Liver (tissue), 9 donors: ENCODE measurements around the gene DNTT. TPM values are rescaled to one million over a fixed set of nuclear protein-coding genes. Genes with fewer than 3 reads are reported as not detected.

ENCODE experiments used
- DNase-seq: peaks from one replicate; pipeline ENCODE4 v3.0.0-alpha.2; 2017; ENCODE audit warnings: low spot score
- H3K27ac ChIP-seq, 2 donors: one replicate each; pipeline ENCODE4 v1.7.0; 2013; ENCODE audit warnings: inconsistent platforms in 2 of 2, low read length in 2 of 2, control low read depth in 1 of 2, low read depth in 1 of 2, mild to moderate bottlenecking in 1 of 2
- H3K27me3 ChIP-seq, 4 donors: one replicate each; pipeline versions ENCODE4 v1.6.1 to v1.7.0; 2013; ENCODE audit warnings: low read length in 3 of 4, inconsistent platforms in 1 of 4, mild to moderate bottlenecking in 1 of 4, moderate library complexity in 1 of 4; ENCODE audit not compliant: control insufficient read depth in 4 of 4, insufficient read depth in 4 of 4
- H3K36me3 ChIP-seq, 4 donors: one replicate each; pipeline versions ENCODE4 v1.6.1 to v1.7.0; 2013; ENCODE audit warnings: low read length in 3 of 4, mild to moderate bottlenecking in 3 of 4, low read depth in 1 of 4, moderate library complexity in 1 of 4; ENCODE audit not compliant: control insufficient read depth in 4 of 4, insufficient read depth in 3 of 4
- H3K4me1 ChIP-seq, 4 donors: one replicate each; pipeline versions ENCODE4 v1.6.1 to v1.7.0; 2013; ENCODE audit warnings: low read length in 3 of 4, mild to moderate bottlenecking in 3 of 4, moderate library complexity in 1 of 4; ENCODE audit not compliant: control insufficient read depth in 4 of 4, insufficient read depth in 4 of 4
- H3K4me3 ChIP-seq, 3 donors: one replicate each; pipeline versions ENCODE4 v1.6.1 to v1.7.0; 2013; ENCODE audit warnings: low read length in 3 of 3, control low read depth in 1 of 3, low read depth in 1 of 3, mild to moderate bottlenecking in 1 of 3
- H3K9ac ChIP-seq, 2 donors: one replicate each; pipeline ENCODE4 v1.7.0; 2013; ENCODE audit warnings: low read length in 2 of 2, mild to moderate bottlenecking in 2 of 2, moderate library complexity in 2 of 2, control low read depth in 1 of 2, low read depth in 1 of 2
- H3K9me3 ChIP-seq, 4 donors: one replicate each; pipeline versions ENCODE4 v1.6.1 to v1.7.0; 2013; ENCODE audit warnings: low read length in 3 of 4; ENCODE audit not compliant: control insufficient read depth in 4 of 4
- ATF3 ChIP-seq: IDR thresholded peaks from 2 replicates; pipeline ENCODE4 v1.6.1; 2016; ENCODE audit warnings: antibody characterized with exemption
- EGR1 ChIP-seq, 2 donors: IDR thresholded peaks; 2 replicates each; pipeline ENCODE4 v1.6.1; 2016 to 2018; ENCODE audit warnings: antibody characterized with exemption in 2 of 2, low read depth in 2 of 2
- FOXA1 ChIP-seq: IDR thresholded peaks from 2 replicates; pipeline ENCODE4 v1.6.1; 2016; ENCODE audit warnings: antibody characterized with exemption
- FOXA2 ChIP-seq: IDR thresholded peaks from 2 replicates; pipeline ENCODE4 v1.6.1; 2016; ENCODE audit warnings: antibody characterized with exemption
- GABPA ChIP-seq, 2 donors: IDR thresholded peaks in 1 of 2; conservative IDR thresholded peaks in 1 of 2; 2 replicates each; pipeline ENCODE4 v1.6.1; 2016; ENCODE audit warnings: antibody characterized with exemption in 2 of 2, mild to moderate bottlenecking in 1 of 2, moderate library complexity in 1 of 2
- HNF4A ChIP-seq, 2 donors: conservative IDR thresholded peaks; 2 replicates each; pipeline ENCODE4 v1.6.1; 2016; ENCODE audit warnings: antibody characterized with exemption in 2 of 2, mild to moderate bottlenecking in 2 of 2
- HNF4G ChIP-seq: IDR thresholded peaks from 2 replicates; pipeline ENCODE4 v1.6.1; 2016; ENCODE audit warnings: antibody characterized with exemption
- JUND ChIP-seq, 2 donors: IDR thresholded peaks; 2 replicates each; pipeline ENCODE4 v1.6.1; 2016; ENCODE audit warnings: antibody characterized with exemption in 2 of 2
- NR2F2 ChIP-seq: IDR thresholded peaks from 2 replicates; pipeline ENCODE4 v1.6.1; 2016; ENCODE audit warnings: antibody characterized with exemption
- RAD21 ChIP-seq, 2 donors: IDR thresholded peaks; 2 replicates each; pipeline ENCODE4 v1.6.1; 2016; ENCODE audit warnings: antibody characterized with exemption in 2 of 2, mild to moderate bottlenecking in 2 of 2
- SP1 ChIP-seq: IDR thresholded peaks from 2 replicates; pipeline ENCODE4 v1.6.1; 2018; ENCODE audit warnings: antibody characterized with exemption, mild to moderate bottlenecking
- TAF1 ChIP-seq: conservative IDR thresholded peaks from 2 replicates; pipeline ENCODE4 v1.6.1; 2016; ENCODE audit warnings: antibody characterized with exemption, mild to moderate bottlenecking
- YY1 ChIP-seq: IDR thresholded peaks from 2 replicates; pipeline ENCODE4 v1.6.1; 2016; ENCODE audit warnings: antibody characterized with exemption, mild to moderate bottlenecking
- WGBS: extraction: QIAGEN DNeasy Blood & Tissue Kit; methylation state at CpG from one replicate; pipeline ENCODE4 v1.1.7; 2013; 5-methylcytosine and 5-hydroxymethylcytosine counted together
- polyA plus RNA-seq, 2 donors: library from polyadenylated mRNA; stranded (reverse) in 1 of 2; unstranded in 1 of 2; fragments of 200-250 nt in 1 of 2; fragments of >200 nt in 1 of 2; fragmentation: Nextera tagmentation in 1 of 2; extraction: Ambion mirVana in 1 of 2; gene quantifications; one replicate each; pipeline versions ENCODE4 v1.2.1 to v1.2.3, GENCODE V29; 2013 to 2015
- total RNA-seq, 2 donors: library from RNA; depleted of rRNA; stranded (reverse); fragments of >200 nt; gene quantifications; one replicate each; pipeline ENCODE4 v1.2.3, GENCODE V29; 2014
- TF ChIP-seq, protein P1 (sequence below): IDR thresholded peaks from 2 replicates; pipeline ENCODE4 v1.6.1; 2016; ENCODE audit warnings: antibody characterized with exemption
- TF ChIP-seq, protein P2 (sequence below): fragments of 150-350 bp; IDR thresholded peaks from 2 replicates; pipeline ENCODE4 v1.5.1; 2017; ENCODE audit warnings: improper control_type of control experiment, low read depth, low read length; ENCODE audit not compliant: missing input control
- TF ChIP-seq, protein P3 (sequence below): IDR thresholded peaks from 2 replicates; pipeline ENCODE4 v1.6.1; 2016; ENCODE audit warnings: antibody characterized with exemption, mild to moderate bottlenecking
- donor health status: healthy.
- donor health status: healthy.
- donor health status: healthy.
- donor health status: healthy.
- donor health status: healthy.

The DNTT gene
- total and polyA plus RNA-seq, 4 donors: 0.70 TPM; not detected in 3

DNA sequence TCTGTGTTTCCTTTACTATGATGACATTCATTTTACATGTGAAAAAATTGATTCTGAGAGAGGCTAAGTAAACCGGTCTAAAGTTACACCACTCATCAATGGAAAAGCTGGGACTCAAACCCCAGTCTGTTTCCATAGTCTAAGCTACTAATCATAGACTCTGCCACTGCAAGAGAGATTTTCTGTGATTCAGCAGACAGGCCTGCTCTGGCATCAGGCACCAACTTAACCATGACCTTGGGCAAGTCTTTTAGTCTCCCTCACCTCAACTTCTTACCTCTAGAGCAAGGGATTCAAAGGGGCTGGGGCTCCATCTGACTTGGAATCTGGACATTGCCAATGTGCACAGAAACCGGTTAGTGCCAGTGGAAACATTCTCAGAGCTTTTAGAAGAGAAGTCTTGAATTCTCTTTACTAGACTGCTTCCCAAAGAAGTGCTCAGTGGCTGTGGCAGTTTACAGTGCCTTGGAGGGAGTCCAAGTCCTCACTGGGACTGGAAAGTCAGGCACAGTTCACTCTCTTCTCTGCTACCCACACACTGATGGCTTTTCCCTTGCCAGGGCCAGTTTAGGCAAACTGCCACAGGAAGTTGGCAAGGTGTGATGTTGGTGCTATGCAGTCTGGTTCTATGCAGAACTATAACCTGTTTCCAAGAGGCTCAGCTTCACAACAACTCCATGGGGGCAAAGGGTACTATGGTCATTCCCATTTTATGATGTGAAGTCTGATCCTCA lies 28.4 kb upstream of the DNTT start (continued):
- TF ChIP-seq HNF4A (conservative IDR thresholded peaks at IDR 0.05) (peak; percentile 56 to 78), TAF1 (no peak), FOXA2 (peak; percentile 61), SP1 (peak; percentile 81)
- TF ChIP-seq, protein P1, sequence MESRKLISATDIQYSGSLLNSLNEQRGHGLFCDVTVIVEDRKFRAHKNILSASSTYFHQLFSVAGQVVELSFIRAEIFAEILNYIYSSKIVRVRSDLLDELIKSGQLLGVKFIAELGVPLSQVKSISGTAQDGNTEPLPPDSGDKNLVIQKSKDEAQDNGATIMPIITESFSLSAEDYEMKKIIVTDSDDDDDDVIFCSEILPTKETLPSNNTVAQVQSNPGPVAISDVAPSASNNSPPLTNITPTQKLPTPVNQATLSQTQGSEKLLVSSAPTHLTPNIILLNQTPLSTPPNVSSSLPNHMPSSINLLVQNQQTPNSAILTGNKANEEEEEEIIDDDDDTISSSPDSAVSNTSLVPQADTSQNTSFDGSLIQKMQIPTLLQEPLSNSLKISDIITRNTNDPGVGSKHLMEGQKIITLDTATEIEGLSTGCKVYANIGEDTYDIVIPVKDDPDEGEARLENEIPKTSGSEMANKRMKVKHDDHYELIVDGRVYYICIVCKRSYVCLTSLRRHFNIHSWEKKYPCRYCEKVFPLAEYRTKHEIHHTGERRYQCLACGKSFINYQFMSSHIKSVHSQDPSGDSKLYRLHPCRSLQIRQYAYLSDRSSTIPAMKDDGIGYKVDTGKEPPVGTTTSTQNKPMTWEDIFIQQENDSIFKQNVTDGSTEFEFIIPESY: peak; percentile 63

DNA sequence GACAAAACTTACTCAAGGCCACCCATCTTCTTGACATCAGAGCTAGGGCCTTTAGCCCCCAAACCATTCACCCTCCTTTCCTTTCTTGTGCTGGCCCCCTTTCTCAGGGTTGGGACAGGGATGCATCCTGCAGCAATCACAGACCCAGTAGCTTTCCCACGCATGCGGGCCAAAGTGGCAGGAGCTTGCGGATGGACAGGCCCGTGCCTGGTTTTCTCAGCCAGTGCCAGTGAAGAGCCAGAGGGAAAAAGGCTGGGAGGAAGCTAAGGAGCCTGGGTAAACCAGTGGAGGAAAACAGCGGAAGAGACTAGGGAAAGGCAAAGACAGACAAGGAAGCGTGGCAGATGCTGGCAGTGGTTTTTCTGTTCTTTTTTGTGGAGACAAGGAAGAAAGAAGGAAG lies 27.8 kb upstream of the DNTT start:
- TF ChIP-seq SP1 (peak; percentile 5), EGR1 (IDR thresholded peaks at IDR 0.05; ENCODE audit: low read depth in 2 of 2) (no peak)
- H3K4me1 ChIP-seq: peaks cover 8 to 26% (median 18%) of the 10 kb centered on the region in 4 donors
- H3K9ac ChIP-seq: no peak overlapping the region
- H3K4me3 ChIP-seq: no peak overlapping the region
- no peaks in the 10 kb centered on the region for H3K9me3 ChIP-seq
- peak overlapping the region; percentile 61 to 72 for H3K27ac ChIP-seq
- H3K27me3 ChIP-seq: no peaks in the 10 kb centered on the region
- DNase-seq: no peak
- WGBS: 94% methylated on average over 6 of the region's 6 CpGs
- no peaks in the 10 kb centered on the region for H3K36me3 ChIP-seq

DNA sequence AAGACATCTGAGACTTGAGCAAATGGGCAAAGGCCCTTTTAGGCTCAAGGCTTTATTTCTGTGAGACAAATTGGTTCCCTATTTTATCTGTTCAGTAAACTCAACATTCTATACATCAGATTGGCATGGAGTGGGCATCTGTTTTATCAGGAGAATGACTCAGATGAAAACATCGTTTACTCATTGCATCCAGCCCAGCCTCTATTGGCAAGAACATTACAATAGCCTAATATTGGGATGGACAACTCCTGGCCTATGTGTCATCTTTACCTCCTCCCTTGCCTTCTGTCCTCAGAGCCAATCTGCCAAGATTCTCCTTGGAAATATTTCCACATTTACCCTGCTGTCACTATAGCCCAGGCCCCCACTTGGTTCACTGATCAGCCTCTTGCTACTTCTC lies 27.4 kb upstream of the DNTT start:
- no peak overlapping the region for H3K27ac ChIP-seq
- no peak for DNase-seq
- TF ChIP-seq NR2F2 (no peak), SP1 (no peak), HNF4A (conservative IDR thresholded peaks at IDR 0.05) (no peak), GABPA (IDR thresholded peaks at IDR 0.05 in 1 of 2, conservative IDR thresholded peaks at IDR 0.05 in 1 of 2) (no peak)
- H3K4me1 ChIP-seq: peaks cover 9 to 23% (median 16%) of the 10 kb centered on the region in 4 donors
- no peak overlapping the region for H3K4me3 ChIP-seq
- no peaks in the 10 kb centered on the region for H3K27me3 ChIP-seq
- no peaks in the 10 kb centered on the region for H3K36me3 ChIP-seq
- H3K9ac ChIP-seq: no peak overlapping the region
- 78% methylated on average over 1 of the region's 1 CpG for WGBS
- no peaks in the 10 kb centered on the region for H3K9me3 ChIP-seq

- 89% methylated on average over 3 of the region's 3 CpGs for WGBS
- H3K27ac ChIP-seq: no peak overlapping the region
- no peak overlapping the region for H3K4me3 ChIP-seq
- H3K36me3 ChIP-seq: no peaks in the 10 kb centered on the region
- H3K4me1 ChIP-seq: peaks cover 10 to 25% (median 16%) of the 10 kb centered on the region in 4 donors
- H3K27me3 ChIP-seq: no peaks in the 10 kb centered on the region
- DNase-seq: no peak
- no peaks in the 10 kb centered on the region for H3K9me3 ChIP-seq
- no peak overlapping the region for H3K9ac ChIP-seq
- TF ChIP-seq GABPA (IDR thresholded peaks at IDR 0.05 in 1 of 2, conservative IDR thresholded peaks at IDR 0.05 in 1 of 2) (no peak), SP1 (no peak), YY1 (no peak), JUND (IDR thresholded peaks at IDR 0.05) (no peak), TAF1 (no peak), RAD21 (IDR thresholded peaks at IDR 0.05) (no peak), FOXA1 (no peak), HNF4G (no peak), FOXA2 (no peak), HNF4A (conservative IDR thresholded peaks at IDR 0.05) (no peak), ATF3 (no peak), NR2F2 (no peak), EGR1 (IDR thresholded peaks at IDR 0.05; ENCODE audit: low read depth in 2 of 2) (no peak)
- TF ChIP-seq, protein P2, sequence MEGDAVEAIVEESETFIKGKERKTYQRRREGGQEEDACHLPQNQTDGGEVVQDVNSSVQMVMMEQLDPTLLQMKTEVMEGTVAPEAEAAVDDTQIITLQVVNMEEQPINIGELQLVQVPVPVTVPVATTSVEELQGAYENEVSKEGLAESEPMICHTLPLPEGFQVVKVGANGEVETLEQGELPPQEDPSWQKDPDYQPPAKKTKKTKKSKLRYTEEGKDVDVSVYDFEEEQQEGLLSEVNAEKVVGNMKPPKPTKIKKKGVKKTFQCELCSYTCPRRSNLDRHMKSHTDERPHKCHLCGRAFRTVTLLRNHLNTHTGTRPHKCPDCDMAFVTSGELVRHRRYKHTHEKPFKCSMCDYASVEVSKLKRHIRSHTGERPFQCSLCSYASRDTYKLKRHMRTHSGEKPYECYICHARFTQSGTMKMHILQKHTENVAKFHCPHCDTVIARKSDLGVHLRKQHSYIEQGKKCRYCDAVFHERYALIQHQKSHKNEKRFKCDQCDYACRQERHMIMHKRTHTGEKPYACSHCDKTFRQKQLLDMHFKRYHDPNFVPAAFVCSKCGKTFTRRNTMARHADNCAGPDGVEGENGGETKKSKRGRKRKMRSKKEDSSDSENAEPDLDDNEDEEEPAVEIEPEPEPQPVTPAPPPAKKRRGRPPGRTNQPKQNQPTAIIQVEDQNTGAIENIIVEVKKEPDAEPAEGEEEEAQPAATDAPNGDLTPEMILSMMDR: no peak
- TF ChIP-seq, protein P3, sequence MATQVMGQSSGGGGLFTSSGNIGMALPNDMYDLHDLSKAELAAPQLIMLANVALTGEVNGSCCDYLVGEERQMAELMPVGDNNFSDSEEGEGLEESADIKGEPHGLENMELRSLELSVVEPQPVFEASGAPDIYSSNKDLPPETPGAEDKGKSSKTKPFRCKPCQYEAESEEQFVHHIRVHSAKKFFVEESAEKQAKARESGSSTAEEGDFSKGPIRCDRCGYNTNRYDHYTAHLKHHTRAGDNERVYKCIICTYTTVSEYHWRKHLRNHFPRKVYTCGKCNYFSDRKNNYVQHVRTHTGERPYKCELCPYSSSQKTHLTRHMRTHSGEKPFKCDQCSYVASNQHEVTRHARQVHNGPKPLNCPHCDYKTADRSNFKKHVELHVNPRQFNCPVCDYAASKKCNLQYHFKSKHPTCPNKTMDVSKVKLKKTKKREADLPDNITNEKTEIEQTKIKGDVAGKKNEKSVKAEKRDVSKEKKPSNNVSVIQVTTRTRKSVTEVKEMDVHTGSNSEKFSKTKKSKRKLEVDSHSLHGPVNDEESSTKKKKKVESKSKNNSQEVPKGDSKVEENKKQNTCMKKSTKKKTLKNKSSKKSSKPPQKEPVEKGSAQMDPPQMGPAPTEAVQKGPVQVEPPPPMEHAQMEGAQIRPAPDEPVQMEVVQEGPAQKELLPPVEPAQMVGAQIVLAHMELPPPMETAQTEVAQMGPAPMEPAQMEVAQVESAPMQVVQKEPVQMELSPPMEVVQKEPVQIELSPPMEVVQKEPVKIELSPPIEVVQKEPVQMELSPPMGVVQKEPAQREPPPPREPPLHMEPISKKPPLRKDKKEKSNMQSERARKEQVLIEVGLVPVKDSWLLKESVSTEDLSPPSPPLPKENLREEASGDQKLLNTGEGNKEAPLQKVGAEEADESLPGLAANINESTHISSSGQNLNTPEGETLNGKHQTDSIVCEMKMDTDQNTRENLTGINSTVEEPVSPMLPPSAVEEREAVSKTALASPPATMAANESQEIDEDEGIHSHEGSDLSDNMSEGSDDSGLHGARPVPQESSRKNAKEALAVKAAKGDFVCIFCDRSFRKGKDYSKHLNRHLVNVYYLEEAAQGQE: no peak
Observed at GRCh38 chr10:96279191-96279641, 25.0 kb upstream of the DNTT start.
